Lower lobe of right lung (tissue), 2 donors: Measurements from ENCODE around the gene LCN6. TPM values are rescaled to one million over a fixed set of nuclear protein-coding genes. Genes with fewer than 3 reads are reported as not detected.
A peak's percentile ranks its signal among the peaks of the same experiment; 100 is the strongest.
"Not testable (repeated sequence)": the region's sequence is repeated elsewhere in the genome, so short reads cannot be mapped to it uniquely, and the experiment has no call there.

Experiments used
- ATAC-seq, 2 donors: fragments of 200-7000 bp; cut with Tn5 transposase; one replicate each; pipeline ENCODE4 v1.9.1; 2020 to 2022; ENCODE audit warnings: mild to moderate bottlenecking in 2 of 2, moderate library complexity in 2 of 2
- DNase-seq: peaks from one replicate; pipeline ENCODE4 v3.0.0-alpha.2; 2020
- H3K27ac ChIP-seq: fragments of 200-600 bp; one replicate; pipeline ENCODE4 v1.8.0; 2022
- H3K27me3 ChIP-seq: fragments of 200-600 bp; one replicate; pipeline ENCODE4 v1.8.0; 2022; ENCODE audit warnings: low read depth
- H3K36me3 ChIP-seq: fragments of 200-600 bp; one replicate; pipeline ENCODE4 v1.8.0; 2022; ENCODE audit warnings: mild to moderate bottlenecking
- H3K4me1 ChIP-seq: fragments of 200-600 bp; one replicate; pipeline ENCODE4 v1.8.0; 2022
- H3K4me3 ChIP-seq: fragments of 200-600 bp; one replicate; pipeline ENCODE4 v1.8.0; 2022; ENCODE audit warnings: mild to moderate bottlenecking
- H3K9me3 ChIP-seq: fragments of 200-600 bp; one replicate; pipeline ENCODE4 v1.8.0; 2022
- intact Hi-C: fragments of 100-400 bp; cut with DNase I; formaldehyde crosslinking; loops from one replicate; pipeline ENCODE4 v1.11.0; 2022
- total RNA-seq: library from RNA; stranded (reverse); fragmentation: NEBNext Ultra II Directional; extraction: Animal tissue kit (Norgen Biotek cat#: 25700); gene quantifications from one replicate; pipeline ENCODE4 v1.2.1, GENCODE V29; 2021
- TF ChIP-seq, protein P1 (sequence below): fragments of 200-600 bp; IDR thresholded peaks from one replicate; pipeline ENCODE4 v1.8.0; 2022; ENCODE audit warnings: antibody characterized with exemption, mild to moderate bottlenecking
- donor health status: DM: no; HTN: yes; CAD: no; lungs with severe emphysema.

LCN6 gene
- total RNA-seq, 1 donor from 2014 or later: 2.9 TPM

- H3K4me1 ChIP-seq: peaks cover 33% of the 10 kb centered on the region
- intact Hi-C loops: no loop called here
- DNase-seq: no peak
- no peaks in the 10 kb centered on the region for H3K27me3 ChIP-seq
- TF ChIP-seq, protein P1, sequence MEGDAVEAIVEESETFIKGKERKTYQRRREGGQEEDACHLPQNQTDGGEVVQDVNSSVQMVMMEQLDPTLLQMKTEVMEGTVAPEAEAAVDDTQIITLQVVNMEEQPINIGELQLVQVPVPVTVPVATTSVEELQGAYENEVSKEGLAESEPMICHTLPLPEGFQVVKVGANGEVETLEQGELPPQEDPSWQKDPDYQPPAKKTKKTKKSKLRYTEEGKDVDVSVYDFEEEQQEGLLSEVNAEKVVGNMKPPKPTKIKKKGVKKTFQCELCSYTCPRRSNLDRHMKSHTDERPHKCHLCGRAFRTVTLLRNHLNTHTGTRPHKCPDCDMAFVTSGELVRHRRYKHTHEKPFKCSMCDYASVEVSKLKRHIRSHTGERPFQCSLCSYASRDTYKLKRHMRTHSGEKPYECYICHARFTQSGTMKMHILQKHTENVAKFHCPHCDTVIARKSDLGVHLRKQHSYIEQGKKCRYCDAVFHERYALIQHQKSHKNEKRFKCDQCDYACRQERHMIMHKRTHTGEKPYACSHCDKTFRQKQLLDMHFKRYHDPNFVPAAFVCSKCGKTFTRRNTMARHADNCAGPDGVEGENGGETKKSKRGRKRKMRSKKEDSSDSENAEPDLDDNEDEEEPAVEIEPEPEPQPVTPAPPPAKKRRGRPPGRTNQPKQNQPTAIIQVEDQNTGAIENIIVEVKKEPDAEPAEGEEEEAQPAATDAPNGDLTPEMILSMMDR: no peak
- H3K27ac ChIP-seq: no peak overlapping the region
- ATAC-seq: no peak
- peaks cover 12% of the 10 kb centered on the region for H3K36me3 ChIP-seq
- no peak overlapping the region for H3K4me3 ChIP-seq
- no peaks in the 10 kb centered on the region for H3K9me3 ChIP-seq
Measured at GRCh38 chr9:136789523-136789937, 41.2 kb upstream of the LCN6 start.

GRCh38 chr9:136788644-136789522 is 40.6 kb upstream of the LCN6 start:
- ATAC-seq, H3K27ac ChIP-seq, H3K9me3 ChIP-seq, H3K27me3 ChIP-seq, H3K4me3 ChIP-seq, intact Hi-C loops, DNase-seq: not testable (repeated sequence)
- Histone ChIP-seq H3K36me3 (peaks cover 12% of the 10 kb centered on the region), H3K4me1 (peaks cover 33% of the 10 kb centered on the region)

- DNase-seq (peak; percentile 75), ATAC-seq (no peak)
- Histone ChIP-seq H3K4me1 (peaks cover 26% of the 10 kb centered on the region), H3K4me3 (no peak overlapping the region), H3K27me3 (no peaks in the 10 kb centered on the region), H3K36me3 (peaks cover 4% of the 10 kb centered on the region), H3K27ac (no peak overlapping the region), H3K9me3 (no peaks in the 10 kb centered on the region)
- intact Hi-C loops: no loop called here
- TF ChIP-seq, protein P1: peak; percentile 89
Measured at GRCh38 chr9:136787690-136788400, 39.5 kb upstream of the LCN6 start.

DNA sequence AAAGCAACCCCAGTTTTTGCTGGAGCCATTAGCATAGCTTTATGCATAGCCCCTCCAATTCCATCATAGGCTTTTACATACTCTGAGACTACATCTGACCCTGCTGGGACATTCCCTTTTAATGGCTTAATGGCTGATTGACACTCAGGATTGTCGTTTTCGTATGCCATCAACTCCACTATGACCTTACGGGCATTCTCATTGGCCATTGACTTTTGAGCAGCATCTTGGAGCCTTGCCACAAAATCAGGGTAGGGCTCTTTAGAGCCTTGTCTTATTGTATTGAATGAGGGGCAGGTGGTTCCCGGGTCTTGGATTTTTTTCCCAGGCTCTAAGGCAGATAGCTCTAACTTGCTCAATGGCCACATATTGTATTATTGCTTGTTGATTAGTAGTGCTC is 38.7 kb upstream of the LCN6 start:
- H3K36me3 ChIP-seq: not testable (repeated sequence)

DNA sequence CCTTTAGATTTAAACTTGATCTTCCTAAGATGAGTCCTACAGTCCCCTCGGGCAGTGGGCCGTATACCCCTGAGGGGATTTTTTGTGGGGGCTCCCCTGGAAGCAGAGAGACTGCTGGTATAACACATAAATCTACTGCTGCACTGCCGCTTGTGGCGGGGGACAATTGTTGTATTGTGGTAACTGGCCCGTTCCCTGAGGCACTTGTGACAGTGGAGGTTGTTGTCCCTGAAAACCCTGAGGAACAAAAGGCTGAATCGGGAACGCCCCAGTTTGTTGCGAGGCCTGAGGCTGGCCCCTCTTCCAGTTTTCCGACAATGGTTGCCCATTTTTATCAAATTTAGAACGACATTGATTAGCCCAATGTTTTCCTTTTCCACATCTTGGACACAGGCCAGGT is 38.1 kb upstream of the LCN6 start:
- Histone ChIP-seq H3K4me3 (no peak overlapping the region), H3K27ac (no peak overlapping the region), H3K27me3 (no peaks in the 10 kb centered on the region), H3K9me3 (no peaks in the 10 kb centered on the region), H3K4me1 (peaks cover 13% of the 10 kb centered on the region), H3K36me3 (no peaks in the 10 kb centered on the region)
- TF ChIP-seq, protein P1: no peak
- no peak for ATAC-seq
- intact Hi-C loops: no loop called here
- no peak for DNase-seq

More for the DNA sequence above, 38.7 kb upstream of the LCN6 start:
- ATAC-seq, H3K27me3 ChIP-seq, DNase-seq, H3K27ac ChIP-seq, H3K9me3 ChIP-seq, intact Hi-C loops, H3K4me3 ChIP-seq: not testable (repeated sequence)
- peaks cover 18% of the 10 kb centered on the region for H3K4me1 ChIP-seq

- H3K4me3 ChIP-seq, DNase-seq, intact Hi-C loops, H3K9me3 ChIP-seq, H3K27ac ChIP-seq, ATAC-seq, H3K36me3 ChIP-seq, H3K27me3 ChIP-seq: not testable (repeated sequence)
- H3K4me1 ChIP-seq: peaks cover 13% of the 10 kb centered on the region
Measured at GRCh38 chr9:136785565-136786355, 37.4 kb upstream of the LCN6 start.
